AG10803 (cell line): ENCODE data around the gene SCCPDH.

ENCODE experiments used
- DNase-seq: peaks from one replicate; pipeline ENCODE4 v3.0.0; 2010; ENCODE audit warnings: low read depth
- H3K4me3 ChIP-seq: 2 replicates; pipeline ENCODE4 v1.5.1; 2011; ENCODE audit warnings: mild to moderate bottlenecking, low read length, control low read depth
- CTCF ChIP-seq: conservative IDR thresholded peaks from 2 replicates; pipeline ENCODE4 v1.5.1; 2011; ENCODE audit warnings: mild to moderate bottlenecking, low read length, control low read depth, inconsistent platforms

Gene SCCPDH

GRCh38 chr1:246791303-246791918 is 67.2 kb downstream of the SCCPDH start:
- H3K4me3 ChIP-seq, result no peak overlapping the region
- DNase-seq, result no peak
- no peak for TF ChIP-seq CTCF

GRCh38 chr1:246792603-246793002 is 68.4 kb downstream of the SCCPDH start:
- no peak for TF ChIP-seq CTCF
- DNase-seq, result no peak
- H3K4me3 ChIP-seq, result no peak overlapping the region

- TF ChIP-seq CTCF, result no peak
- no peak overlapping the region for H3K4me3 ChIP-seq
- no peak for DNase-seq
Observed at GRCh38 chr1:246793356-246793896, 69.2 kb downstream of the SCCPDH start.

- DNase-seq, result no peak
- no peak overlapping the region for H3K4me3 ChIP-seq
- no peak for TF ChIP-seq CTCF
Observed at GRCh38 chr1:246794048-246794827, 70.0 kb downstream of the SCCPDH start.

GRCh38 chr1:246794828-246795671 is 70.8 kb downstream of the SCCPDH start:
- DNase-seq, result peak; percentile 60
- H3K4me3 ChIP-seq, result no peak overlapping the region
- no peak for TF ChIP-seq CTCF

GRCh38 chr1:246795906-246796694 is 71.9 kb downstream of the SCCPDH start:
- no peak for TF ChIP-seq CTCF
- DNase-seq, result no peak
- no peak overlapping the region for H3K4me3 ChIP-seq
